HepG2 (cell line): ENCODE results near the gene DMGDH.

Source experiments
- ESRRA ChIP-seq: sonication (generic); formaldehyde crosslinking; IDR thresholded peaks from 2 replicates; pipeline ENCODE4 v1.5.1; 2020; ENCODE audit warnings: mild to moderate bottlenecking, low read depth, missing genetic modification reagents
- MXI1 ChIP-seq: IDR thresholded peaks from 3 replicates; pipeline ENCODE4 v1.6.1; 2012; ENCODE audit warnings: low read depth, low read length, inconsistent platforms, borderline replicate concordance
- RBM22 ChIP-seq: fragments of 200-400 bp; formaldehyde crosslinking; optimal IDR thresholded peaks from 2 replicates; pipeline ENCODE3; 2017; ENCODE audit warnings: mild to moderate bottlenecking, low read length, moderate library complexity
- ZNF629 ChIP-seq: sonication (generic); formaldehyde crosslinking; conservative IDR thresholded peaks from 2 replicates; pipeline ENCODE4 v1.5.0; 2020; ENCODE audit warnings: missing genetic modification reagents
- ZNF713 ChIP-seq: sonication (generic); formaldehyde crosslinking; IDR thresholded peaks from 2 replicates; pipeline ENCODE4 v1.4.0; 2020; ENCODE audit warnings: mild to moderate bottlenecking, missing genetic modification reagents

- TF ChIP-seq RBM22: no peak
- TF ChIP-seq MXI1: no peak
- no peak for TF ChIP-seq ESRRA (CRISPR knock-in tag)
- TF ChIP-seq ZNF713 (CRISPR knock-in tag): no peak
- no peak for TF ChIP-seq ZNF629
These were observed 76.3 kb downstream of the DMGDH start for GRCh38 chr5:78993165-78993564.
